ENCODE results near the gene CCL13. TPM values are rescaled to one million over a fixed set of nuclear protein-coding genes. Genes with fewer than 3 reads are reported as not detected.
"Not testable (repeated sequence)": the region's sequence is repeated elsewhere in the genome, so short reads cannot be mapped to it uniquely, and the experiment has no call there.

The CCL13 gene
- total RNA-seq: not detected

- no peak for DNase-seq (ENCODE audit: low read depth in 2 of 3, low spot score in 2 of 3)
Measured at GRCh38 chr17:34356194-34356593, at the start of gene CCL13. Gene CCL13 (plus strand): TSS chr17:34356480. CDS start chr17:34356527, 47 bp downstream.

GRCh38 chr17:34307110-34307509 is 49.2 kb upstream of the CCL13 start:
- peak in 2 of 3 donors; percentile 14 to 29 for DNase-seq (ENCODE audit: low read depth in 2 of 3, low spot score in 2 of 3)

- no peak for DNase-seq (ENCODE audit: low read depth in 2 of 3, low spot score in 2 of 3)
Measured at GRCh38 chr17:34308371-34308770, 47.9 kb upstream of the CCL13 start.

DNA sequence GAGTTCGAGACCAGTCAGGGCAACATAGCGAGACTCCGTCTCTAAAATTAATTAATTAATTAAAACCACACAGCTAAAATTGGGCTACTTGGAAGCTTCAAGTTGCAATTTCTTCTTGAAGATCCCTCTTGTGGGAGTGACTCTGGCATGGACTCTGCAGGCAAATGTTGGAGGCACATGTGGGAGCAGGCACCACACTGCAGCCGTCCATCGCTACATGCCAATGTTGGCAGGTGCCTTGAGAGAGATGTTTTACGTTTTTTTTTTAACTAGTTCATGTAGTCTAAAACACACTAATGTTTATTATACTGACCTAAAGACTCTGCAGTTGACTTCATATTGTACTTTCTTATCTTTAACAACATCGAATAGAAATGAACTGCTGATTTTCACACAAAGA is 45.0 kb upstream of the CCL13 start:
- no peak for DNase-seq (ENCODE audit: low read depth in 2 of 3, low spot score in 2 of 3)

- no peak for DNase-seq (ENCODE audit: low read depth in 2 of 3, low spot score in 2 of 3)
Measured at GRCh38 chr17:34312080-34312479, 44.2 kb upstream of the CCL13 start.

DNA sequence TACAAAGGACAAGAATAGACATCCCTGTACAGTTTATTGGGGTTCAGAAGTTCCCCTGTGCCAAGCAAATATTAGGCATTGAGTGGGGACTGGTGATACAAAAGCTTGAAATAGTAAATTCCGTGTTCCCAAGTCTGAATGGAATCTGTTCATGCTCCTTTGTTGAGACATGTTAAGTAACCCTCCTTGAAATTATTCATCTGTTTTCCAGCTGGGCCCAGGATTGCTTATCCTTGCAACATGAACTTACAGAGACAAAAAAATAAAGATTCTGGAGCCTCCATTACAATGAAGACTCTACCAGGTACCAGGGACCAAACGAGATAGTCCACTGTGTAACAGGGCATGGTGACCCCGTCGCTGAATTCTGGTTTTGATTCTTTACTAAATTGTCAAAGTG is 43.1 kb upstream of the CCL13 start:
- no peak for DNase-seq (ENCODE audit: low read depth in 2 of 3, low spot score in 2 of 3)

DNA sequence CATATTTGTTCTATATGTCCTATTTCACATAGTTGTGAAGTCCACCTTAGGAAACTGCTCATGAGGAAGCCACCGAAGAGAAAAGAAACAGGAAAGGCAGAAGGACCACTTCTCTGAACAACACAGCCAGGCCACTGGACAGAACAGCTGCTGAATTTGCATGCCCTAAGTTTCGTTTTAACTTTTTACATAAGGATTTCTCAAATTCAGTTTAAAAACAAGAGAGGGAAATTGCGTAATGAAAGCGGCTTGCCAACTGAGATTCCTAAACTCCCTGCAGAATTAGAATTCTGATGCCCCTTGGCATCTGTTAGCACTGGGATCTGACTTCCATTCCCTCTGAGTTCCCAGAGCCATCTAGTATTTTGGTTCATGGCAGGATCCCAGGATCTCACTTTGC is 42.0 kb upstream of the CCL13 start:
- DNase-seq (ENCODE audit: low read depth in 2 of 3, low spot score in 2 of 3): no peak

DNA sequence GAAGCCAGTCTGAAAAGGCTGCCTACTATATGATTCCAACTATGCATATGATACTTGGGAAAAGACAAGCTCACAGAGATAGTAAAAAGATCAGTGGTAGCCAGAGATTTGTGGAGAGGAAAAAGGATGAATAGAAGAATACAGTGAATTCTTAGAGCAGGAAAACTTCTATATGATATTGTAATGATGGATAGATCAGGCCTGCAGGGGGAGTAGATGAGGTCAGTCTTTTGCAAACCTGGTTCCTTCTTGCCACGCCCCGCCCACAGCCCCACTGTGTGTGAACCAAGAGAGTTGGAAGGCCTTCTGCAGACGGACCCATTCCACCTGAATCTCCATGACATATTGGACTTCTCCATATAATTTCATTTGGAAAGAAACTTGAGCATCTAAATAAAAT is 37.8 kb upstream of the CCL13 start:
- no peak for DNase-seq (ENCODE audit: low read depth in 2 of 3, low spot score in 2 of 3)

DNA sequence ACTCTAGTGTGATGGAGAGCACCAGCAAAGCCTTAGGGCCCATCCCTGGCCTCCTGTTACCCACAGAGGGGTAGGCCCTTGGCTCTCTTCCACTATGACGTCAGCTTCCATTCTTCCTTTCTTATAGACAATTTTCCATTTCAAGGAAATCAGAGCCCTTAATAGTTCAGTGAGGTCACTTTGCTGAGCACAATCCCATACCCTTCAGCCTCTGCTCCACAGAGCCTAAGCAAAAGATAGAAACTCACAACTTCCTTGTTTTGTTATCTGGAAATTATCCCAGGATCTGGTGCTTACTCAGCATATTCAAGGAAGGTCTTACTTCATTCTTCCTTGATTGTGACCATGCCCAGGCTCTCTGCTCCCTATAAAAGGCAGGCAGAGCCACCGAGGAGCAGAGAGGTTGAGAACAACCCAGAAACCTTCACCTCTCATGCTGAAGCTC is 37.2 kb upstream of the CCL13 start, which contains the start of gene CCL8:
Gene CCL8, plus strand, starts transcription at position 397 of the 445 bp plus-strand sequence. CDS start 67 bp downstream, outside the sequence.
- DNase-seq (ENCODE audit: low read depth in 2 of 3, low spot score in 2 of 3): no peak

GRCh38 chr17:34321964-34322363 is 34.3 kb upstream of the CCL13 start:
- DNase-seq (ENCODE audit: low read depth in 2 of 3, low spot score in 2 of 3): no peak

- DNase-seq (ENCODE audit: low read depth in 2 of 3, low spot score in 2 of 3): not testable (repeated sequence)
Measured at GRCh38 chr17:34327580-34327979, 28.7 kb upstream of the CCL13 start.

- no peak for DNase-seq (ENCODE audit: low read depth in 2 of 3, low spot score in 2 of 3)
Measured at GRCh38 chr17:34337701-34338100, 18.6 kb upstream of the CCL13 start.

- no peak for DNase-seq (ENCODE audit: low read depth in 2 of 3, low spot score in 2 of 3)
Measured at GRCh38 chr17:34339138-34339770, 17.0 kb upstream of the CCL13 start.

GRCh38 chr17:34341916-34342315 is 14.4 kb upstream of the CCL13 start:
- no peak for DNase-seq (ENCODE audit: low read depth in 2 of 3, low spot score in 2 of 3)

- DNase-seq (ENCODE audit: low read depth in 2 of 3, low spot score in 2 of 3): no peak
Measured at GRCh38 chr17:34347063-34347462, 9.2 kb upstream of the CCL13 start.

GRCh38 chr17:34349751-34350150 is 6.5 kb upstream of the CCL13 start:
- DNase-seq (ENCODE audit: low read depth in 2 of 3, low spot score in 2 of 3): no peak

- DNase-seq (ENCODE audit: low read depth in 2 of 3, low spot score in 2 of 3): no peak
Measured at GRCh38 chr17:34351096-34351495, 5.2 kb upstream of the CCL13 start.

DNA sequence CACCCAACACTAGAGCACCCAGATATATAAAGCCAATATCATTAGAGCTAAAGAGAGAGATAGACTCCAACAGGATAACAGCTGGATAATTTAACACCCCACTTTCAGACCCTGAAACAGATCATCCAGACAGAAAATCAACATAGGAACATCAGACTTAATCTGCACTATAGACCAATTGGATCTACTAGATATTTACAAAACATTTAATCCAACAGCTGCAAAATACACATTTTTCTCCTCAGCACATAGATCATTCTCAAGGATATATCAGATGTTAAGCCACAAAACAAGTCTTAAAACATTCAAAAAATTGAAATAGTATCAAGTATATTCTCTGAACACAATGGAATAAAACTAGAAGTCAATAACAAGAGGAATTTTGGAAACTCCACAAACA is 4.1 kb upstream of the CCL13 start:
- no peak for DNase-seq (ENCODE audit: low read depth in 2 of 3, low spot score in 2 of 3)

DNA sequence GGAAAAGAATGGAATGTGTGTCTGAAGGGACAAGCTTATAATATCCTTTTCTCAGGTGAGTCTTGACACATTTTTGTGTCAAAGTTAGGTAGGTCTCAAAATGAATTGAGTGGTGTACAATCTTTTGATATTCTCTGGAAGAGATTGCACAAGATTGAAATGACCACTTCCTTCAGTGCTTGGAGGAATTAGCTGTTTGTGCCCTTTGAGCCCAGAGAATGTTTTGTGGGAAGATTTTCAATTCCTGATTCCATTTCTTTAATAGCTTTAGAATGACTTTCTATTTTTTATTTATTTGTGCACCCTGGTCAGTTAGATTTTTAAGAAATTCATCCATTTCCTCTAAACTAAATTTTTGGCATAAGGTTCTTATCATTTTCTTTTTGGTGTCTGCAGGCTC is 1.6 kb upstream of the CCL13 start:
- DNase-seq (ENCODE audit: low read depth in 2 of 3, low spot score in 2 of 3): no peak

DNA sequence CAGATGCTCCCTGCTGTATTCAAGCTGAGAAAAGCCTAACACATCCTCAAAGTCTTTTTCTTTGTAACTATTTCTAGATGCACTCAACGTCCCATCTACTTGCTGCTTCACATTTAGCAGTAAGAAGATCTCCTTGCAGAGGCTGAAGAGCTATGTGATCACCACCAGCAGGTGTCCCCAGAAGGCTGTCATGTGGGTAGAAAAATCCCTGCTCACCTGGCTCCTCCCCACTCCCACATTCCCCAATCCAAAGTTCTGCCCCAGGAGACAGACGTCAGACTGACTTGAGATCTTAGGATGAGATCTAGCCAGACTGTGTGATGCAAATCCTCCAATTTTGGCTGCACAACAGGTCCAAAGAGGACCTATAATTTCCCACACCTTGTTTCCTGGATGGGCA is 1.1 kb downstream of the CCL13 start:
- no peak for DNase-seq (ENCODE audit: low read depth in 2 of 3, low spot score in 2 of 3)

DNA sequence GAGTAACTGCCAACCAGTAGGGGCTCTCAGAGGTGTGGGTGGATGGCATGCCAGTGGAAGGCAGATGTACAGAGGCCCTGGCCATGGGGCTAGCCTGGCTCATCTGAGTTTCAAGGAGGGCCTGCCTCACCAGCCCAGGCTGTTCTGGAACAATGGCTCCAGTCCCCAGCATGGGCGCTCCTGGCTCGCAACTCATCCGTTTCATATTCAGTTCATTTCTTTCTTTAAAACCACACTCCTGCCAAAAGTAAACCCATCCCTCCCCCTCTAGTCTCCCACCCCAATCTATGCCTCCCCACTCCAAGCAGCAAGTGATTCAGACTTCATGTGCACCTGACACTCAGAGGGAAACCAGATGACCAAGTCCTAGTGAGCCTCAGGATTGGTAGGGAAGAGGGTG is 2.4 kb downstream of the CCL13 start:
- no peak for DNase-seq (ENCODE audit: low read depth in 2 of 3, low spot score in 2 of 3)

- DNase-seq (ENCODE audit: low read depth in 2 of 3, low spot score in 2 of 3): peak in 2 of 3 donors; percentile 37 to 62
Measured at GRCh38 chr17:34360601-34361270, 4.5 kb downstream of the CCL13 start.
